Measurements from ENCODE around the gene KIF26A.

KIF26A gene

DNA sequence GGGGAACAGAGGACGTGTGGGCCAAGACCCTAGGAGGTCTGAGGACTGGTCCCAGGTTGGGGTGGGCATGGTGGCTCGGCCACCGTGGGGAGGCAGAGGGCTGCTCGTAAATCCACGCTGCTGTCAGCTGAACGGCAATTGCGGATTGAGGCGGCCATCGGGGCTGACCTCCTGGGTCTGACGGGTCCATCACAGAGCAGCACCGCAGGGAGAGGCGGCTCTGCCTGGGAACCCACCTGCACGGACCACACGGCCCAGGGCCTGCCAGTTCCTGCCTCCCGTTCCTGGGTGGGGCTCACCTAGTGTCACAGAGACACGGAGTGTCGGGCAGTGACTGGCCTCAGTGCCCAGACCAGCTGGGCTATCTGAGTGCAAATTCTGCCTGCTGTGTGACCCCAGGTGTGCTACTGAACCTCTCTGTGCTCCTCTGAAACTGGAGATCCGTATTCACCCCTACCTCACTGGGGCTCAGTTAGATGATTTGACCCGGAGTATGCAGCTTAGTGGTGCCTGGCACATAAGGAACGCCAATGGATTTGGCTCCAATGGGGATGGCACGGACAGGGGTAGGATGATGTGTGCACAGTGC lies 53.1 kb downstream of the KIF26A start:
- DNase-seq (ENCODE audit: low spot score) = no peak

DNA sequence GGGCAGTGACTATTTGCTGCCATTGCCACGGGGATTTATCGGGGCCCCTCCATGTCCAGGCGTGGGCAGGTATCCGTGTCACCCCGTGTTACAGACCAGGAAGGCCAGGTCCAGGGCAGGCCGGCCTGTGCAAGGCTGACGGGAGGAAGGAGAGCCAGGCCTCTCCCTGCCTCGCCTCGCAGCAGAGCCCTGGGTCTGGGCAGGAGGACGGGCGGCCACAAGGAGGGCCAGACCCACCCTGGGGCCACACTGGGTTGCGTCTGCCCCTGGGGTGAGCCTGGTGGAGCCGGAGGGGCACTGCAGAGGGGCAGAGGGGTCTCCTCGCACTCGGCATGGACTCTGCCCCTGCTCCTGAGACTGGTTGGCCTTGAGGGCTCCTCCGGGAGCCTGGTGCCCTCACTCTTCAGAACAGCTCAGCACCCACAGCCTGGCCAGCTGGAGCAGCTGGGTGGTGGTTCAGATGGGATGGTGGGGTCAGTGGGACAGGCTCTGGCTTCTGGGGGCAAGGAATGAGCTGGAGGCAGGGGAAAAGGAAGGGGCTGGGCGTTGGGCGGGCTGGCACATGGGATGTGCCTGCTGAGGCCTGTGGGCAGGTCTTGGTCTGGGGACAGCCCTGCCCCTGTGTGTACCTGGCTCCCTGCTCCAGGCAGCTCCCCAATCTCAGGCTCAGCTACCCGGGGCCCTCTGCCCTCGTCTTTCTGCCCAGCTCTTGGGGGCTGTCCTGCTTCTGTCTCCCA lies 53.9 kb downstream of the KIF26A start:
- DNase-seq (ENCODE audit: low spot score) = no peak

- no peak for DNase-seq (ENCODE audit: low spot score)
Measured at GRCh38 chr14:104192883-104193245, 54.5 kb downstream of the KIF26A start.

DNA sequence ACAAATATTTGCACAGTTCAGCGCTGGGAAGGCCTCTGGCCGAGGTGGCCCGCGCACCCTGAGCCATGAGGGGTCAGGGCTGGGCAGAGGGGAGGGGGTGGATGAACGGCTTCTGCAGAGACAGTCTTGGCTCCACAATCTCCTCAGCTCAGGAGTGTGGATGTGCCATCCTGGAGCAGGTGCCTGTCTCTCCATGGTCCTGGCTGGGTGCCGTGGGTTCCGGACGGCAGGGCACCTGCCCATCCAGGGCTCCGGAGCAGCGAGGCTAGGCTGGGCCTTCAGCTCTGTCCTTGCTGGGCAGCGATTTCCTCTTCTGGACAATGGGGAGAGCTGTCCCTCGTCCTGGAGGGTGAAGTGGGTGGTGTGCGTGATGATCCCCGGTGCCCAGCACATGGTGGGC lies 55.6 kb downstream of the KIF26A start:
- DNase-seq (ENCODE audit: low spot score) = no peak

DNA sequence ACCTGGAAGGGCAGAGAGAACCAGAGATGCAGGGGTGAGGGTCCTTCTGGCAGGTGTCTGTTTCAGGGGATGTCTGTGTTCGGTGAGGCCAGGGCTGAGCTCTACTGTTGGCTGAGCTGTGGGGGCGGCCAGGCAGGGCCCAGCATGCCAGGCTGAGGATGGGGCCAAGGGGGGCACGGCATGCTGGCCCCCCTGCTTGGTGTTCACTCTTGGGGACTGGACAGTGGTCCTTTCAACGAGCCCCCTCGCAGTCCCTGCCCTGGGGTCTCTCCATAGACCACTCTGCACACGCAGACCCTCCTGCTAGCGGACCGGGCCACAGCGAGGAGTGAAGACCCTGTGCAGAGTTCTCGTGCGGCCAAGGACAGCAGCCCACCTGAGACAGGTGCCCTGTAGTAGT lies 56.3 kb downstream of the KIF26A start:
- DNase-seq (ENCODE audit: low spot score) = no peak

GRCh38 chr14:104195361-104195760 lies 57.0 kb downstream of the KIF26A start:
- DNase-seq (ENCODE audit: low spot score) = no peak

GRCh38 chr14:104195878-104196277 lies 57.5 kb downstream of the KIF26A start:
- no peak for DNase-seq (ENCODE audit: low spot score)

DNA sequence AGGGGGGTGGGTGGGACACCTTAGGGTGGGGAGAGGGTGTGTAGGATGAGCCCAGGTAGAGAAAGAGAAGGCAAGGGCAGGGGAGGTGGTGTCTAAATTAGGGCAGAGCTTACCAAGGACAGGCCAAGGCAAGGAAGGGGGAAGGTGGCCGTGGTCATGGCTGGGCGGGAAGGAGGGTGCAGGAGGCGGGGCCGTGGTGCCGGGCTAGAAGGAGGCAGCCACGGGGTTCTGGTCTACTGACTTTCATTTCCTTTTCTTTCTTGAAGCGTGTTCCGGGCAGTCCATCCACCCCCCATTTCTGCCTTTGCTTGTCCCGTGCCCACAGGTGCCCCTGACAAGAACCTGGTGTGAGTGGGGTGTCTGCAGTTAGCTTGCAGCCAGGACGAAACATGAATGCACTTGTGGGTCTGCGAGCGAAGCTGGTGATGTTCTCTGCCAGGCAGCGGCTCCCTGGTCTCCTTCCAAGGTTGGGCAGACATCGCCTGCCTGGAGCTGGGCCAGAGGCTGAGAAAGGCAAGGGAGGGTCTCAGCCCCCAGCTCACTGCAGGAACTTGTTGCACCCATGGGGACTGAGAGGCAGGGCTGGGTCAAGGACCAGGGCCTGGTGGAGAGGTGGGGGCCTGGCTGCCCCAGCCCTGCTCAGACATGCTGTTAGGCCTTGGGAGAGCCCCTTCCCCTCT lies 58.2 kb downstream of the KIF26A start:
- DNase-seq (ENCODE audit: low spot score) = no peak

GRCh38 chr14:104197449-104198247 lies 59.3 kb downstream of the KIF26A start:
- DNase-seq (ENCODE audit: low spot score) = no peak

DNA sequence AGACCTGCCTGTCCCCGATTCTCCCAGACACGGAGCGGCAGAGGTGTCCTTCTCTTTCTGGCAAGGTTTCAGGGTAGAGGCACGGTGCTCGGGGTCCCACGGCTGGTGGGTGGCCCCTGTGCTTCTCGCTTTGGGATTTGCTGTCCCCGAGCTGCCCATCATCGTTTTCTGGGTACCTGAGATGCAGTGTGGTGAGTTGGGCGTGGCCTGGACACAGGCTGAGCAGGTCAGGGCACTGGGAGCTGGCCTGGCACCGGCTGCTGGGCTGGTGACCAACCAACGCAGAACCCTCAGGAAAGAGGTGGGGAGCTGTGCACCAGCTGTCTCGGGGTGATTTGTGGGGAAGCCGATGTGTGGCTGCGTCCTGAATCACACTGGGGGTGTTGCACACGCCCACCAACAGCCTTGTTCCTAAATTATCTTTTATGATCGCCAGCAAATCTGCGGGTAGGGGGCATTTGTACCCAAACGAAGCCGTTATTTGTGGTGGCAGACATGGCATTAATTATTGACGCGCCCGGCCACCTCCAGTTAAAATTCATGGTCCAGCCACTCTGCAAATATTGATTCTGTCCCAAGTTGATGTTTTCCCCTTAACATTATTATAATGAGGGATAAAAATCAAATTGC lies 61.0 kb downstream of the KIF26A start:
- DNase-seq (ENCODE audit: low spot score) = no peak

DNA sequence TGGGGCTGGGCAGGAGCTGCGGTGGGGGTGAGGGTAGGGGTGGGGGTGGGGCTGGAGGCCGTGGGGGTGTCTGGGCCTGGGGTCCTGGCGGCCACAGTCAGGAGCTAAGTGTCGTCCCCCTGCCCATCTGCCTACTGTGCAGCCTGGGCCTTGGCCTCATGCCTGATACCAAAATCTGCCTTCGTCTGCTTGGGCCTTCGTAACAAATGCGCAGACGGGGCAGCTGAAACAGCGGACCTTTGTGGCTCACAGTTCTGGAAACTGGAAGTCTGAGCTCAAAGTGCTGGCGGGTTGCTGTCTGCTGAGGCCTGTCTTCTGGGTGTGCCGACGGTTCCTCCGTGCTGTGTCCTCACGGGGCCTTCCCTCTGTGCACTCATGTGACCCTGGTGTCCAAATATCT lies 61.7 kb downstream of the KIF26A start:
- DNase-seq (ENCODE audit: low spot score) = no peak

GRCh38 chr14:104200591-104200990 lies 62.2 kb downstream of the KIF26A start:
- DNase-seq (ENCODE audit: low spot score) = no peak

DNA sequence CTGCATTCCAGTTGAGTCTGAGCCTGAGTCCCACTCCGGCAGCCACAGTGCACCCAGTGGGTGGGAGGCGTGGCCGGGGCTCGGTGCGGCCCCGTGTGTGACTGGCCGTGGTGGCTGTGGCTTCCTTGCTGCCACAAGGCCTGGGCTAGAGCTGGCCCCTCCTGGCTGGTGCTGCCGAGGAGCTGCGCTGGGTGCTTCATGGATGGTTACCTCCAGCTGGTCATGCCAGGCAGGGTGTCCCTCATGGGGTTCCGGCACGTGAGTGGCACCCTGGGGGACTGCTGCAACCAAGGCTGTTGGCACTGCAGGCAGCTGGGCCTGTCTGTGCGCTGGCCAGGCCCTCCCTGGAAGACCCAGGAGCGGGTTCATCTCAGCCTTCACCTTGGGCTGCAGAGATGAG lies 62.7 kb downstream of the KIF26A start:
- DNase-seq (ENCODE audit: low spot score) = no peak

GRCh38 chr14:104201496-104201895 lies 63.1 kb downstream of the KIF26A start:
- no peak for DNase-seq (ENCODE audit: low spot score)

GRCh38 chr14:104202259-104203070 lies 64.1 kb downstream of the KIF26A start:
- no peak for DNase-seq (ENCODE audit: low spot score)

DNA sequence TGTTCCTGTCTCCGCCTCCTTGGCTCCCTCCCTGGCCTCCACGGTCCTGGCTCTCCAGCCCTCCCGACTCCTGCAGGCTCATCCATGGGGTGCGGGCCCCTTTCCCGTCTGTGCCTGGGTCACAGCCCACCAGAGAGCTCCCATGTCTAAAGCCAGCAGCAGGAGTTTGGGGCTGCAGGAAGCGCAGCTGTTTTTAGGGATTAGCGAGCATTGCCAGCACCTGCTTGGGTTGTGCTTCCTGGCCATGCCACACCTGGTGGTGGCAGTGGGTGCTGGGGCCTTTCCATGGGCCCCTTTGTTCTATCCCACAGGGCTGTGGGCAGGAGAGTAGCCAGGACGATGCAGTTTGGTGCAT lies 64.7 kb downstream of the KIF26A start:
- DNase-seq (ENCODE audit: low spot score) = no peak

GRCh38 chr14:104204660-104205149 lies 66.3 kb downstream of the KIF26A start:
- no peak for DNase-seq (ENCODE audit: low spot score)

DNA sequence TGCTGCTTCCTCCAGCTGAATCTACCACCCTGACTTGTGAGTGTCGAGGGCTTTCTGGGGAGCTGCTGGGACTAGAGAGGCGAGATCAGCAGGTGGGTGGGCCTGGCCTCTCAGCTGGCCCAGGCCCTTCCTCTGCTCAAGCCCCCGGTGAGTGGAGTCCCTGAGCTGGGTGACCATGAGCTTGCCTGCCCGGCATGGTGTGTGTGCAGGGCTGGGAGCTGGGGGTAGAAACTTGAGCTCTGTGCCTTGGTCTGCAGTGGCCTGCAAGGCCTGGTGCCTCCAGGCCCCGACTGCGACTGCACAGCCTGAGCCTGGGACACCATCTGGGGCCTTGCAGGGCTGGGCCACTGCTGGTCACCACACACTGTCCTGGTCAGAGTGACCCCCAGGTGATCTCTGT lies 67.4 kb downstream of the KIF26A start:
- DNase-seq (ENCODE audit: low spot score) = peak; percentile 36

- DNase-seq (ENCODE audit: low spot score) = peak; percentile 86
Measured at GRCh38 chr14:104206281-104206904, 68.0 kb downstream of the KIF26A start.

All from SK-N-DZ (cell line).